ENCODE data around the gene HIF1AN.

The HIF1AN gene

GRCh38 chr10:100551738-100552137 is 16.0 kb downstream of the HIF1AN start:
- Histone ChIP-seq H3K4me3 (ENCODE audit: low read depth, low read length) (no peak overlapping the region), H3K36me3 (ENCODE audit: control insufficient read depth, insufficient read depth, low read length) (peaks cover 29% of the 10 kb centered on the region), H3K4me1 (ENCODE audit: control insufficient read depth, insufficient read depth, low read length) (no peaks in the 10 kb centered on the region), H3K9ac (ENCODE audit: low read depth, low read length) (no peak overlapping the region), H3K27me3 (ENCODE audit: control insufficient read depth, insufficient read depth, low read length) (no peaks in the 10 kb centered on the region), H3K9me3 (ENCODE audit: control insufficient read depth, insufficient read depth, low read length) (no peaks in the 10 kb centered on the region)

DNA sequence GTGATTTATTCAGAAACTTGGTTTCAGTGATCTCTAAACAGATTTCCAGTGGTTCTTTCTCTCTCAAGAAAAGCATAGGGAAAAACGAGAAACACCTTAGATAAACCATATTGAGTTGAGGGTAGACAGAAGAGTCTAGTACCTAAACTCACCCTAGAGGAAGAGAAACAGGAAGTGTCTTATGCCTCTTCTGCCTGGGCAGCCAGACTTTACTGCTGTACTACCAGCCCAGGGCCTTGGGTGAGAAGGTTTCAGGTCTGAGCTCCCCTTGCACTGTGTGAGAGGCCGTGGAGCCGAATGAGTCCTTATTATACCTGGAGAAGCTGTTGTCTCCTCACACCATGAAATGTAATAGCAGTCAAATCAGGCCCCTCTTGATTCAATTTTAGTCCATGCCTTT is 18.2 kb downstream of the HIF1AN start:
- Histone ChIP-seq H3K9me3 (ENCODE audit: control insufficient read depth, insufficient read depth, low read length) (no peaks in the 10 kb centered on the region), H3K36me3 (ENCODE audit: control insufficient read depth, insufficient read depth, low read length) (peaks cover 11% of the 10 kb centered on the region), H3K4me1 (ENCODE audit: control insufficient read depth, insufficient read depth, low read length) (no peaks in the 10 kb centered on the region), H3K4me3 (ENCODE audit: low read depth, low read length) (no peak overlapping the region), H3K27me3 (ENCODE audit: control insufficient read depth, insufficient read depth, low read length) (no peaks in the 10 kb centered on the region), H3K9ac (ENCODE audit: low read depth, low read length) (no peak overlapping the region)

GRCh38 chr10:100554902-100555301 is 19.2 kb downstream of the HIF1AN start:
- peaks cover 6% of the 10 kb centered on the region for H3K36me3 ChIP-seq (ENCODE audit: control insufficient read depth, insufficient read depth, low read length)
- H3K4me1 ChIP-seq (ENCODE audit: control insufficient read depth, insufficient read depth, low read length): no peaks in the 10 kb centered on the region
- H3K9ac ChIP-seq (ENCODE audit: low read depth, low read length): no peak overlapping the region
- H3K27me3 ChIP-seq (ENCODE audit: control insufficient read depth, insufficient read depth, low read length): no peaks in the 10 kb centered on the region
- H3K4me3 ChIP-seq (ENCODE audit: low read depth, low read length): no peak overlapping the region
- no peaks in the 10 kb centered on the region for H3K9me3 ChIP-seq (ENCODE audit: control insufficient read depth, insufficient read depth, low read length)

DNA sequence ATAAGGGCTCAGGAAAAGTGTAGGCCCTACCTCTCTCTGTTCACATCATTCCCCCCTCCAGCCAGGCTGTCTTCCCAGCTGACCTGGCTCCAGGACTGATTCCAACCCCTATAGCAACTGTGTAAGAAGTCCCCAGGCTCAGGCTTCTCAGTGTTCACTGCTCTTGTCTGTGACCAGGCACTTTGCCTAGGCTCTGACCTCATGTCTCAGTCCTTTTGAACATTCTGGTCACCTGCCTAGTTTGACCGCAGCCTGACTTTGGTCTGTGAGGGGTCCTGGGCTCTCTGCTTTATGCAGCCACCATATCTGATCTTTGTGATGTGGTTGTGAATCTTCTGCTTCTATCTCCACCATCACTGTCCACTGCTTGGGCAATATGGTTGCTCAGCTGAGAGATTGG is 24.5 kb downstream of the HIF1AN start:
- no peak overlapping the region for H3K4me3 ChIP-seq (ENCODE audit: low read depth, low read length)
- H3K27me3 ChIP-seq (ENCODE audit: control insufficient read depth, insufficient read depth, low read length): peaks cover 21% of the 10 kb centered on the region
- peaks cover 3% of the 10 kb centered on the region for H3K36me3 ChIP-seq (ENCODE audit: control insufficient read depth, insufficient read depth, low read length)
- H3K4me1 ChIP-seq (ENCODE audit: control insufficient read depth, insufficient read depth, low read length): no peaks in the 10 kb centered on the region
- H3K9me3 ChIP-seq (ENCODE audit: control insufficient read depth, insufficient read depth, low read length): no peaks in the 10 kb centered on the region
- H3K9ac ChIP-seq (ENCODE audit: low read depth, low read length): no peak overlapping the region

GRCh38 chr10:100561005-100561404 is 25.3 kb downstream of the HIF1AN start:
- Histone ChIP-seq H3K36me3 (ENCODE audit: control insufficient read depth, insufficient read depth, low read length) (peaks cover 3% of the 10 kb centered on the region), H3K9me3 (ENCODE audit: control insufficient read depth, insufficient read depth, low read length) (no peaks in the 10 kb centered on the region), H3K4me3 (ENCODE audit: low read depth, low read length) (no peak overlapping the region), H3K4me1 (ENCODE audit: control insufficient read depth, insufficient read depth, low read length) (no peaks in the 10 kb centered on the region), H3K27me3 (ENCODE audit: control insufficient read depth, insufficient read depth, low read length) (peaks cover 28% of the 10 kb centered on the region), H3K9ac (ENCODE audit: low read depth, low read length) (no peak overlapping the region)

GRCh38 chr10:100562008-100562672 is 26.4 kb downstream of the HIF1AN start:
- Histone ChIP-seq H3K4me3 (ENCODE audit: low read depth, low read length) (no peak overlapping the region), H3K9me3 (ENCODE audit: control insufficient read depth, insufficient read depth, low read length) (no peaks in the 10 kb centered on the region), H3K4me1 (ENCODE audit: control insufficient read depth, insufficient read depth, low read length) (no peaks in the 10 kb centered on the region), H3K9ac (ENCODE audit: low read depth, low read length) (no peak overlapping the region), H3K36me3 (ENCODE audit: control insufficient read depth, insufficient read depth, low read length) (no peaks in the 10 kb centered on the region), H3K27me3 (ENCODE audit: control insufficient read depth, insufficient read depth, low read length) (peaks cover 38% of the 10 kb centered on the region)

DNA sequence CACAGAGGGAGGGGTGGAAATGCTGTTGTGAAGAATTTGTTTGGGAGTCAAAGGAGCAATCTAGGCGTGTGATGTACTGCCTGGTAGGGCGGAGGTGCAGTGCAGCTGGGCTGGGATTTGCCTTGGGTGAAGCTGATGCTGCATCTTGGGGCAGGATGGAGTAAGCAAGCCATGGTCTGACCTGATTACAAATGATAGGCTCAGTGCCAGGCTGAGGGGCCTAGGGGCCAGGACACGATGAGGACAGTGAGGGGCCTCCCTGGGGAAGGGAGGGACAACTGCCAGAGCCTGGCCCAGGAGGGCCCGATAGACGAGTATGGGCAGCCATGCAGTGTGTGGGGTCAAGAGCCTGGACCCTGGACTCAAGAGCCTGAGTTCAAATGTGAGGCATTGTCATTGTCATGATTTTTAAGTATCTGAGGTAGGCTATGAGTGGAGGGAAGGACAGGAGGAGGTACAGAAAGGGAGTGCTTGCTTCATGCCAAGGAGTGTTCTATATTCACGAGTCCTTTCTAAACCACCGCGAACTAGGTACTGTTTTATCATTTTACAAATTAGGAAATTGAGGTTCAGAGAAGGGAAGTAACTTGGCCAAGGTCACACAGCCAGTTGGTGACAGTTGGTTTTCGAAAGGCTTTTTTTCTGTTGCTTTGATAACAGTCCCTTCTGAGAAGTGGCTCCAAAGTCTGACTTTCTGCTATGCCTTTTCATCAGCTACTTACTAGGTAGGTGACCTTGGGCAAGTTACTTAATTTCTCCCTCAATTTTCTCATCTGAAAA is 29.7 kb downstream of the HIF1AN start:
- H3K9me3 ChIP-seq (ENCODE audit: control insufficient read depth, insufficient read depth, low read length): no peaks in the 10 kb centered on the region
- peaks cover 60% of the 10 kb centered on the region for H3K27me3 ChIP-seq (ENCODE audit: control insufficient read depth, insufficient read depth, low read length)
- H3K4me1 ChIP-seq (ENCODE audit: control insufficient read depth, insufficient read depth, low read length): no peaks in the 10 kb centered on the region
- no peak overlapping the region for H3K4me3 ChIP-seq (ENCODE audit: low read depth, low read length)
- H3K9ac ChIP-seq (ENCODE audit: low read depth, low read length): no peak overlapping the region
- no peaks in the 10 kb centered on the region for H3K36me3 ChIP-seq (ENCODE audit: control insufficient read depth, insufficient read depth, low read length)

GRCh38 chr10:100566561-100566960 is 30.8 kb downstream of the HIF1AN start:
- Histone ChIP-seq H3K4me1 (ENCODE audit: control insufficient read depth, insufficient read depth, low read length) (no peaks in the 10 kb centered on the region), H3K9ac (ENCODE audit: low read depth, low read length) (no peak overlapping the region), H3K36me3 (ENCODE audit: control insufficient read depth, insufficient read depth, low read length) (no peaks in the 10 kb centered on the region), H3K27me3 (ENCODE audit: control insufficient read depth, insufficient read depth, low read length) (peaks cover 60% of the 10 kb centered on the region), H3K4me3 (ENCODE audit: low read depth, low read length) (no peak overlapping the region), H3K9me3 (ENCODE audit: control insufficient read depth, insufficient read depth, low read length) (no peaks in the 10 kb centered on the region)

GRCh38 chr10:100567249-100567648 is 31.5 kb downstream of the HIF1AN start:
- no peaks in the 10 kb centered on the region for H3K4me1 ChIP-seq (ENCODE audit: control insufficient read depth, insufficient read depth, low read length)
- peaks cover 58% of the 10 kb centered on the region for H3K27me3 ChIP-seq (ENCODE audit: control insufficient read depth, insufficient read depth, low read length)
- H3K9me3 ChIP-seq (ENCODE audit: control insufficient read depth, insufficient read depth, low read length): no peaks in the 10 kb centered on the region
- H3K36me3 ChIP-seq (ENCODE audit: control insufficient read depth, insufficient read depth, low read length): no peaks in the 10 kb centered on the region
- H3K4me3 ChIP-seq (ENCODE audit: low read depth, low read length): no peak overlapping the region
- H3K9ac ChIP-seq (ENCODE audit: low read depth, low read length): no peak overlapping the region

DNA sequence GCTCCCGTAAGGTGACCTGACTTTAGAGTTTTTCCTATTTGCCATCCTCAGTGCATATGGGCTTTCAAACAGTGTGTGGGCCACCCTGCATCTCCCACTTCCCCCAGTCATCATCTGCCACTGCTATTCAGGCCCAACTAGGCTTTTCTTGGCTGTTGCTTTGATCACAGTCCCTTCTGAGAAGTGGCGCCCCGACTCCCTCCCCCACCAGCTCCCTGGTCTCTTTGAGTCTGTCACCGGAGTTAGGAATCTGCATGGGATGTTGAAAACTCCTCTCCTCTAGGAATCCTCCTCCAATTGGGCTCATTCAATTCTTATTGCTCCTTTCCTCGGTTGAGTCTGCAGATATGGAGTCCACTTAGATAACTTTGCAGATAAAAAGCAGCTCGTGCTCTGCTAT is 32.1 kb downstream of the HIF1AN start:
- H3K9me3 ChIP-seq (ENCODE audit: control insufficient read depth, insufficient read depth, low read length): no peaks in the 10 kb centered on the region
- peaks cover 56% of the 10 kb centered on the region for H3K27me3 ChIP-seq (ENCODE audit: control insufficient read depth, insufficient read depth, low read length)
- H3K36me3 ChIP-seq (ENCODE audit: control insufficient read depth, insufficient read depth, low read length): no peaks in the 10 kb centered on the region
- no peaks in the 10 kb centered on the region for H3K4me1 ChIP-seq (ENCODE audit: control insufficient read depth, insufficient read depth, low read length)
- H3K9ac ChIP-seq (ENCODE audit: low read depth, low read length): no peak overlapping the region
- no peak overlapping the region for H3K4me3 ChIP-seq (ENCODE audit: low read depth, low read length)

DNA sequence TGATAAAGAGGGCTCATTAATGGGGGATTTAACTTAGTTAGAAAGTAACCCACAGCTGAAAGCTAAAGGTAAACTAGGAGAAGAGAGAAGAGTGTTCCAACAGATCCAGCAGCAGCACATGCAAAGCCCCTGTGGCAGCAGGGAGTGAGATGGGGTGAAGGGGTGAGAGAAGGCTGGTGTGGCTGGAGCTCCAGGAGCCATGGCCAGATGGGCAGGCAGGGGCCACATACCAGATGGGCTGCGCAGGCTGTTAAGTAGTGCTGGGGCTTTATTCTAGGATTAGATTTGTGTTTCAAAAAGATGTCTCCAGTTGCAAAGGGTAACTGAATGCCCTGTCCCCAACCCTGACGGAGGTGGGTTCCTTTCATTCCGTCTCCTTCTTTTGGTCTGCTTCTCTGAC is 33.2 kb downstream of the HIF1AN start:
- no peaks in the 10 kb centered on the region for H3K36me3 ChIP-seq (ENCODE audit: control insufficient read depth, insufficient read depth, low read length)
- H3K27me3 ChIP-seq (ENCODE audit: control insufficient read depth, insufficient read depth, low read length): peaks cover 51% of the 10 kb centered on the region

More for the DNA sequence above, 33.2 kb downstream of the HIF1AN start:
- Histone ChIP-seq H3K4me1 (ENCODE audit: control insufficient read depth, insufficient read depth, low read length) (no peaks in the 10 kb centered on the region), H3K4me3 (ENCODE audit: low read depth, low read length) (no peak overlapping the region), H3K9ac (ENCODE audit: low read depth, low read length) (no peak overlapping the region), H3K9me3 (ENCODE audit: control insufficient read depth, insufficient read depth, low read length) (no peaks in the 10 kb centered on the region)

Data from iPS-15b (cell line).